Measurements from ENCODE around the gene NLGN1.

GRCh38 chr3:174335324-174335723 lies 937.8 kb downstream of the NLGN1 start:
- TF ChIP-seq CTCF (IDR thresholded peaks at IDR 0.05): no peak
- TF ChIP-seq SIN3A (IDR thresholded peaks at IDR 0.05; ENCODE audit: borderline replicate concordance, insufficient read depth, low read depth, low read length): no peak

Data from Panc1 (cell line).